Measurements from ENCODE around the gene SPATA9. TPM values are rescaled to one million over a fixed set of nuclear protein-coding genes. Genes with fewer than 3 reads are reported as not detected.
"Not testable (repeated sequence)": the region's sequence is repeated elsewhere in the genome, so short reads cannot be mapped to it uniquely, and the experiment has no call there.

The SPATA9 gene
- total RNA-seq, 3 donors from 2014 or later: 0.38 to 1.2 (median 0.39) TPM

- DNase-seq (no peak), ATAC-seq (no peak)
- H3K4me1 ChIP-seq (ENCODE audit: low read depth): peaks cover 5% of the 10 kb centered on the region
- intact Hi-C loops (cut with DNase I, micrococcal nuclease): no loop called here
- H3K9me3 ChIP-seq: no peaks in the 10 kb centered on the region
- H3K36me3 ChIP-seq (ENCODE audit: low read depth): no peaks in the 10 kb centered on the region
- TF ChIP-seq CTCF (IDR thresholded peaks at IDR 0.05): no peak
- no peak overlapping the region for H3K4me3 ChIP-seq
Observed at GRCh38 chr5:95652849-95653248, 29.9 kb downstream of the SPATA9 start.

- peaks cover 20% of the 10 kb centered on the region for H3K4me1 ChIP-seq (ENCODE audit: low read depth)
- no peaks in the 10 kb centered on the region for H3K9me3 ChIP-seq
- TF ChIP-seq CTCF (IDR thresholded peaks at IDR 0.05): no peak
- no peak for ATAC-seq
- intact Hi-C loops (cut with DNase I, micrococcal nuclease): loop anchor here (5.0 to 10.0 kb wide), 3 partner anchors 82 to 197 kb away; partner anchors contain the start of gene RHOBTB3 (in 1 of the 2)
- no peaks in the 10 kb centered on the region for H3K36me3 ChIP-seq (ENCODE audit: low read depth)
- H3K4me3 ChIP-seq: no peak overlapping the region
- DNase-seq: no peak
Observed at GRCh38 chr5:95649842-95650620, 32.8 kb downstream of the SPATA9 start.

- Histone ChIP-seq H3K36me3 (ENCODE audit: low read depth) (no peaks in the 10 kb centered on the region), H3K9me3 (no peaks in the 10 kb centered on the region), H3K4me1 (ENCODE audit: low read depth) (peaks cover 20% of the 10 kb centered on the region), H3K4me3 (no peak overlapping the region)
- ATAC-seq (no peak), DNase-seq (no peak)
- intact Hi-C loops (cut with DNase I, micrococcal nuclease): loop anchor here (5.0 to 10.0 kb wide), 3 partner anchors 83 to 198 kb away; partner anchors contain the start of gene RHOBTB3 (in 1 of the 2)
- TF ChIP-seq CTCF (IDR thresholded peaks at IDR 0.05): no peak
Observed at GRCh38 chr5:95649274-95649673, 33.5 kb downstream of the SPATA9 start.

- H3K4me3 ChIP-seq: no peak overlapping the region
- H3K36me3 ChIP-seq (ENCODE audit: low read depth): no peaks in the 10 kb centered on the region
- DNase-seq (no peak), ATAC-seq (no peak)
- H3K9me3 ChIP-seq: no peaks in the 10 kb centered on the region
- TF ChIP-seq CTCF (IDR thresholded peaks at IDR 0.05): no peak
- intact Hi-C loops (cut with DNase I, micrococcal nuclease): loop anchor here (5.0 to 10.0 kb wide), 3 partner anchors 84 to 199 kb away; partner anchors contain the start of gene RHOBTB3 (in 1 of the 2)
- H3K4me1 ChIP-seq (ENCODE audit: low read depth): peaks cover 20% of the 10 kb centered on the region
Observed at GRCh38 chr5:95647886-95648860, 34.6 kb downstream of the SPATA9 start.

- H3K9me3 ChIP-seq: no peaks in the 10 kb centered on the region
- no peaks in the 10 kb centered on the region for H3K36me3 ChIP-seq (ENCODE audit: low read depth)
- intact Hi-C loops (cut with DNase I, micrococcal nuclease): loop anchor here (5.0 to 10.0 kb wide), 3 partner anchors 86 to 201 kb away; partner anchors contain the start of gene RHOBTB3 (in 1 of the 2)
- ATAC-seq: peak; percentile 98
- DNase-seq: peak; percentile 100
- TF ChIP-seq CTCF (IDR thresholded peaks at IDR 0.05): peak; percentile 21
- H3K4me1 ChIP-seq (ENCODE audit: low read depth): peaks cover 20% of the 10 kb centered on the region
- H3K4me3 ChIP-seq: no peak within 1 kb of the TSS
Observed at GRCh38 chr5:95646569-95647431, 36.0 kb downstream of the SPATA9 start, which contains the start of gene RFESD. RFESD (plus strand) TSS chr5:95646777; CDS start chr5:95652272, 5,495 bp downstream.

GRCh38 chr5:95646226-95646568 lies 36.6 kb downstream of the SPATA9 start:
- H3K36me3 ChIP-seq (ENCODE audit: low read depth); H3K9me3 ChIP-seq; H3K4me3 ChIP-seq; DNase-seq: not testable (repeated sequence)
- ATAC-seq: peak; percentile 0
- peaks cover 20% of the 10 kb centered on the region for H3K4me1 ChIP-seq (ENCODE audit: low read depth)
- intact Hi-C loops (cut with DNase I, micrococcal nuclease): loop anchor here (5.0 to 10.0 kb wide), 3 partner anchors 86 to 201 kb away; partner anchors contain the start of gene RHOBTB3 (in 1 of the 2)

Data from mucosa of descending colon (tissue), 3 donors.